Rectal smooth muscle tissue (tissue), 1 donor: Measurements from ENCODE around the gene HOMER1.

Experiments used
- H3K27ac ChIP-seq: one replicate; pipeline ENCODE4 v1.7.0; 2013; ENCODE audit warnings: low read depth, low read length, inconsistent platforms
- H3K27me3 ChIP-seq: one replicate; pipeline ENCODE4 v1.7.0; 2013; ENCODE audit warnings: low read length; ENCODE audit not compliant: control insufficient read depth, insufficient read depth
- H3K36me3 ChIP-seq: one replicate; pipeline ENCODE4 v1.7.0; 2013; ENCODE audit warnings: low read length; ENCODE audit not compliant: control insufficient read depth, insufficient read depth
- H3K4me1 ChIP-seq: one replicate; pipeline ENCODE4 v1.7.0; 2013; ENCODE audit warnings: low read length; ENCODE audit not compliant: control insufficient read depth, insufficient read depth
- H3K4me3 ChIP-seq: one replicate; pipeline ENCODE4 v1.7.0; 2013; ENCODE audit warnings: low read length
- H3K9ac ChIP-seq: one replicate; pipeline ENCODE4 v1.7.0; 2013; ENCODE audit warnings: low read length

Gene HOMER1

DNA sequence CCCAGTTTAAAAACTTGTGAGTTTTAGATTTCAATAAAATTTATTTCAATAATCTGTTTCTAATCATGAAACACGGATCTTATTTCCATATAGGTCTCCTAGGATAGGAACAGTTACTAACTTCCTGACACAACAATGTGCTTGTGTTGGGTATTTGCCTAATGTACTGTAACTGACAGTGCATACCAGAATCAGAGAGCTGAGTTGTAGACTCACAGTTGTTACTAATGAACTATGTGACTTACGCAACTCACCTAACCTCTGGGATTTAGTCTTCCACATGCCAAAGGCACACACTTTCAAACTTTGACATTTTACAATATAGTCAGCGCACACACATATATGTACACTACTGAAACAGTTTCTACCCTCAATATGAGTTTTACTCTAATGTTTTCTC lies 77.7 kb downstream of the HOMER1 start:
- Histone ChIP-seq H3K27ac (no peak overlapping the region), H3K27me3 (no peaks in the 10 kb centered on the region), H3K9ac (no peak overlapping the region), H3K36me3 (no peaks in the 10 kb centered on the region), H3K4me1 (no peaks in the 10 kb centered on the region), H3K4me3 (no peak overlapping the region)

DNA sequence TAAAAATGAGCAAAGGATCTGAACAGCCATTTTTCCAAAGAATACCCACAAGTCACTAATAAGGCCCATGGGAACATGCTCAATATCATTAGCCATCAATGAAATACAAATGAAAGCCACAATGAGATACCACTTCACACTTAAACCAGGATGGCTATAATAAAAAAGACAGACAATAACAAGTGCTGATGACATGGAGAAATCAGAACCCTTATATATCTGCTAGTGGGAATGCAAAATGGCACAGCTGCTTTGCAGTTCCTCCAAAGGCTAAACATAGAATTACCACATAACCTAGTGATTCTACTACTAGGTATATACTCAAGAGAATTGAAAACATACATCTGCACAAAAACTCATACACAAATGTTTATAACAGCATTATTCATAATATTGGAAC lies 83.7 kb downstream of the HOMER1 start:
- Histone ChIP-seq H3K27me3 (no peaks in the 10 kb centered on the region), H3K27ac (no peak overlapping the region), H3K9ac (no peak overlapping the region), H3K36me3 (no peaks in the 10 kb centered on the region), H3K4me1 (no peaks in the 10 kb centered on the region), H3K4me3 (no peak overlapping the region)

DNA sequence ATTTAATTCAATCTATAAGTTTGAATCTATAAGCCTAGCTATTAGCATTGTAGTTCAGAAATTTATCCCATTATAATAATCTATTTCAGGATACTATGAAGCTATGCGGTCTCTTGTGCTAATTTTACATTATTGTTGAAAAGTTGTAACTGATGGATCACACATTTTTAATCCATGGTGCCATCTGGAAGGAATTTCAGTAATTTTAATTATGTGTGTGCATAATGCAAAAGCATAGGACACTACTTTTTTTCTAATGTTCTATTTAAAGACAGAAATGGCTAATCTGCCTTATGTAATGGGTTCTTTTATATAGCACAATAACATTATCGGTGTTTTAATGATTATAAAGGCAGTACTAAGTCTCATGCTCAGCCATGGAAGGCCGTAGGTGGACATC lies 90.6 kb downstream of the HOMER1 start:
- no peaks in the 10 kb centered on the region for H3K36me3 ChIP-seq
- no peaks in the 10 kb centered on the region for H3K27me3 ChIP-seq
- H3K9ac ChIP-seq = no peak overlapping the region
- no peak overlapping the region for H3K27ac ChIP-seq
- no peak overlapping the region for H3K4me3 ChIP-seq
- H3K4me1 ChIP-seq = no peaks in the 10 kb centered on the region

DNA sequence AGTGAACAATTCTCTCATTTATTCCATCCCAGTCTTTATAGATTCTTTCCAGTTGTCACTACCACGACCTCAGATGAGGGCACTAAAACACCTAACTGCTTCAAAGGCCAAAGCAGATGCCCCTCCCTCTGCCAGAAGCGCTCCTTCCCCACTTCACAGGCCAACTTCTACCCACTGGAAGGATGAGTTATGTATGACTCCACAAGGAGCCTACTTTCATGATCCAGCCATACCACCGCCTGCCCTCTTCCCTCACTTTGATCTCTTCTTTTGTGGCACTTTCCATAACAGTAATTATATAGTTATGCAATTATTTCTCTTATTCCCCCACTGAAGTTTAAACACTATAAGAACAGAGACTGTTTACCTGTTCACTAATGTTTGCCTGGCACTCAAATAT lies 93.7 kb downstream of the HOMER1 start:
- H3K4me1 ChIP-seq = no peaks in the 10 kb centered on the region
- no peaks in the 10 kb centered on the region for H3K36me3 ChIP-seq
- H3K4me3 ChIP-seq = no peak overlapping the region
- no peak overlapping the region for H3K9ac ChIP-seq
- no peaks in the 10 kb centered on the region for H3K27me3 ChIP-seq
- H3K27ac ChIP-seq = no peak overlapping the region

DNA sequence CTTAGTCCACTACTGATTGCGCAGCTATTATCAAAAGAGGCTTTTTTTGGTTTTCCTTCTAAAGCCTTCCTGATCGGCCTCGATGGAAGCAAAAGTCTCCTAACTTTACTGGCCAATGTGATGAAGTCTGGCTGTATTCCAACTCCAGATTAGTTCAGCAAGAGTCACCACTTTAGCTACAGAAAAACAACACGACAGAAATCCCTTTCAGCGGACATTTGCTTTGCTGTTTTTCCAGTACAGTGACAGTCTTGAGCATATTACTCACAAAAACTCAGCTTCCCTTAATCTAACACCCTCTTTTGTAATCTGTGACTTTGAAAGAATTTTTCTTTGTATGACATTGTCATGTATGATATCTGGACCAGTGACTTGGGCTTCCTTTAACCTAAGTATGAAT lies 95.7 kb downstream of the HOMER1 start:
- H3K4me3 ChIP-seq = no peak overlapping the region
- no peak overlapping the region for H3K9ac ChIP-seq
- no peak overlapping the region for H3K27ac ChIP-seq
- no peaks in the 10 kb centered on the region for H3K27me3 ChIP-seq
- no peaks in the 10 kb centered on the region for H3K36me3 ChIP-seq
- H3K4me1 ChIP-seq = no peaks in the 10 kb centered on the region

DNA sequence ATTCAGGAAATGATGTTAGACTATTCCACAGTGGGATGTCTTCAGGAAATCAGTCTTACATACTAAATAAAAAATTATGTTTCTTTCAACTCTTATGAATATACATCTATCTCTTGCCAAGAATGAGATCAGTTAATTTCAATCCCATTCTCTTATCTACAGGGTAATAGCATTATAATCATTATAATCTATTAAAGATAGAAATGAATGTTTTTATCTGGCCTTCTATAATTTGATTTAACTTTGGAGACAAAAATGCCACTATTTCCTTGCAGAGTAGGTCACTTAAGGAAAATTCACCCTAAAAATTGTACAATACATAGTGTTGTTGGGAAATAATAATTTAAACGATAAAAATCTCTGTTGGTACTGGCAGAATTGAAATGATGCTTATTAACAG lies 96.4 kb downstream of the HOMER1 start:
- H3K4me1 ChIP-seq = no peaks in the 10 kb centered on the region
- no peak overlapping the region for H3K27ac ChIP-seq
- H3K9ac ChIP-seq = no peak overlapping the region
- no peaks in the 10 kb centered on the region for H3K27me3 ChIP-seq
- no peaks in the 10 kb centered on the region for H3K36me3 ChIP-seq
- H3K4me3 ChIP-seq = no peak overlapping the region

DNA sequence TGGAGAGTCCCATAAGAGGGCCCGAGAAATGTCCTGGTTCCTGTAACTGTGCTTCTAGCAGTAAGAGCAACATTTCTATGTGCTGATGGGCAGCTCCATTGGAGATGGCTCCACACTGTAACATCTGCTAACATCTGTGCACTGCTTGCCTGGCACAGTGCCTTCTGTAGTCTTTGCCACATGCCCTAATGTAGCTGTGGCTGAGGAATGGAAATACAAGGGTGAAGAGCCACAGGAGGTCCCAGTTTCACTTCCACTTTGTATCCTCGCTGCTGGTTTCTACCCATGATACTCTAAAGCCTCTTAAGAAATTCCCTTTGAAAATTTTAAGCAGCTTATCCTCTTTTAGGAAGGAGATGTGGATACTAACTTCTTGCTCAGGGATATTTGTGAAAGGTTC lies 97.4 kb downstream of the HOMER1 start:
- no peaks in the 10 kb centered on the region for H3K36me3 ChIP-seq
- H3K9ac ChIP-seq = no peak overlapping the region
- no peak overlapping the region for H3K4me3 ChIP-seq
- H3K27ac ChIP-seq = peak overlapping the region; percentile 48
- H3K4me1 ChIP-seq = no peaks in the 10 kb centered on the region
- H3K27me3 ChIP-seq = no peaks in the 10 kb centered on the region

DNA sequence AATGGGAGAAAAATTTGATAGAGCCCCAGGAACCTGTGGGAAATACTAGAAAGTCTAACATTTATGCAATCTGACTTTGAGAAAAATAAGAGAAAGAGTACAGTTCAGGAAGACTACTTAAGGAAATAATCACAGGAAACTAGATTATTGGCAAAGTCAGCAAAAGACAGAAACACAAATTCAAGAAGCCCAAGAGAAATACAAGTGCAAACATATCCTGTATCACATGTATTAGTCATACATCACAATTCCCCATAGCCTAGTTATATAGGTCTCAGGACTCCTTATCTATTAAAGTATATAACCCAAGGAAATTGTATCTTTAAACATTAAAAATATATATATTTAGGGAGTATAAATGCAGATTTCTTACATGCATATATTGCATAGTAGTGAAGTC lies 100.8 kb downstream of the HOMER1 start:
- Histone ChIP-seq H3K36me3 (no peaks in the 10 kb centered on the region), H3K4me1 (no peaks in the 10 kb centered on the region), H3K27ac (no peak overlapping the region), H3K9ac (no peak overlapping the region), H3K27me3 (no peaks in the 10 kb centered on the region), H3K4me3 (no peak overlapping the region)

DNA sequence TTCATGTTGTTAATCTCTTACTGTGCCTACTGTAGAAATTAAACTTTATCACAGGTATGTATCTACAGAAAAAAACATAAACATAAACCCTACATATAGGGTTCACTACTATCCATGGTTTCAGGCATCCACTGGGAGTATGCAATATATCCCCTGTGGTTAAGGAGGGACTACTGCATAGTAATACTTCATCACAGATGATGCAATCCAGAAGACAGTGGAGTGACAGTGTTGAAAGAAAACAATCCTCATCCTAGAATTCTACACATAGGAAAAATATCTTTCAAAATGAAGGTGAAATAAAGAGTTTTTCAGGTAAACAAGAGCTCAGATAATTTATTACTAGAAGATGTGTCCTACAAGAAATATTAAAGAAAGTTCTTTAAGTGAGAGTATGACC lies 105.9 kb downstream of the HOMER1 start:
- Histone ChIP-seq H3K27ac (no peak overlapping the region), H3K36me3 (no peaks in the 10 kb centered on the region), H3K9ac (no peak overlapping the region), H3K27me3 (no peaks in the 10 kb centered on the region), H3K4me1 (no peaks in the 10 kb centered on the region), H3K4me3 (no peak overlapping the region)

DNA sequence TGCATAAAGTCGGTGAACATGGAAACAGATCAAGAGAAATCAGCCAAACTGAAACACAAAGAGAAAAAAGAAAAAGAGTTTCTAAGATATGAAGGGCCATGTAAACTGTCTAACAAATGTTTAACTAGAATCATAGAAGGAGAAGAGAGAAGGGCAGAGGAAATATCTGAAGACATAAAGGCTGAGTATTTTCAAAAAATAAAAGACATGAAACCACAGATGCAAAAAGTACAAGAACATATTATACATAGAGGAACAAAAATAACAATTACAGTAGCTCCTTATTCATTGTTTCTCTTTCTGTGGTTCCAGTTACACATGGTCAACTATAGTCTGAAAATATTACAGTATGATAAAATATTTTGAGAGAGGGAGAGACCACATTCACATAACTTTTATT lies 106.3 kb downstream of the HOMER1 start:
- H3K4me3 ChIP-seq = no peak overlapping the region
- H3K27ac ChIP-seq = no peak overlapping the region
- no peaks in the 10 kb centered on the region for H3K36me3 ChIP-seq
- H3K27me3 ChIP-seq = no peaks in the 10 kb centered on the region
- no peak overlapping the region for H3K9ac ChIP-seq
- H3K4me1 ChIP-seq = no peaks in the 10 kb centered on the region

DNA sequence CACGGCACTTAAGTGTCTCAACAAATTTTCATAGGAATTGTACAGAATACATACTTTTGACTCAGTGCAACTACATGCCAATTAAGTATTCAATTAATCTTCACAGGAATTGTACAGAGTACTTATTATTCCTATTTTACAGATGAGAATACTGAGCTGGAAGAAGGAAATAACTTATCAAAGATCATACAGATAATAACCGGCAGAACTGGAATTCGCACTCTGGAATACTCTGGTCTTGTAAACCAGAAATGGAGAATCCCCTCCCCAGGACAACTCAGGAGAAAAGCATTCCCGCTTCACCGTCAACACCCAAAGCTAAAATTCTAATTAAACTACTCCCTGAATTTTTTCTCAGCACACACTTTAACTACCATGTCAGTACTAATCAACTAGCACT lies 112.7 kb downstream of the HOMER1 start:
- no peak overlapping the region for H3K4me3 ChIP-seq
- H3K27ac ChIP-seq = no peak overlapping the region
- no peaks in the 10 kb centered on the region for H3K27me3 ChIP-seq
- H3K4me1 ChIP-seq = no peaks in the 10 kb centered on the region
- H3K36me3 ChIP-seq = no peaks in the 10 kb centered on the region
- no peak overlapping the region for H3K9ac ChIP-seq

DNA sequence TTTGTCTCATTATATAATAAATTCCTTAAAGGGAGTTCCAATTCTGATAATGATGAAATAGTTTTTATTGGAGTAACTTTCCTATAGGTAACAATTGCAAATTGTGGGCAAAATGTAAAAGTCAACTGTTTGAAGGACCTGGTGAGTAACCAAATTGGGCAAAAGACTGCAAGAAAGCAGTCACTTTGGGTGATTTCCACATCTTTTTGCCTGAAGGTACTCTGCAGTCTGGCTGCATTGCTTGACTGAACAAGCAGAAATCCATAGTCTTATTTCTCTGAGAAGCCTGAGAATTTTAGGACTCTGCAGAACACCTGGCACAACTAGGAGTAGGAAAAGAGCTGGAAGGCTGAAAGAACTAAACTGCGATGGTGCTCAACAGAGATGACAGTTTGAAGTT lies 114.9 kb downstream of the HOMER1 start:
- no peak overlapping the region for H3K4me3 ChIP-seq
- no peak overlapping the region for H3K27ac ChIP-seq
- no peaks in the 10 kb centered on the region for H3K27me3 ChIP-seq
- H3K36me3 ChIP-seq = no peaks in the 10 kb centered on the region
- H3K4me1 ChIP-seq = no peaks in the 10 kb centered on the region
- H3K9ac ChIP-seq = no peak overlapping the region

DNA sequence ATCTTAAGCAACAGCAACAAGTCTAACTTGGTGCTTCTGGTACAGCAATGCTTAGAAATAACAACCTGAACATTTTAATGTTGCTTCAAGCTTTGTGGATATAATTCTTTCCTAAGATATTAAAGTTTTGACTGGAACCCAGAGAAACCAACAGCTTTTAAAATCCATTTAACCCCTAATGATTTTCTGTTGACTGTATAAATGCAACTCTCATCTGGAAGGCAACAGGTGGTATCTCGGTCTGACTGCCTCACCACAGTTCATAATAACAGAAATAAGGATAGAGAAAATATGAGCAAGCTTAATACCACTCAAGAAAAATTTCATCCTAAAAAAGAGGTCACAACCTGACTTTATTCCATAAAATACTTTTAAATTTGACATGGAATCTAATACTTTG lies 116.9 kb downstream of the HOMER1 start:
- H3K9ac ChIP-seq = no peak overlapping the region
- no peak overlapping the region for H3K4me3 ChIP-seq
- no peak overlapping the region for H3K27ac ChIP-seq
- H3K36me3 ChIP-seq = no peaks in the 10 kb centered on the region
- no peaks in the 10 kb centered on the region for H3K27me3 ChIP-seq
- no peaks in the 10 kb centered on the region for H3K4me1 ChIP-seq

DNA sequence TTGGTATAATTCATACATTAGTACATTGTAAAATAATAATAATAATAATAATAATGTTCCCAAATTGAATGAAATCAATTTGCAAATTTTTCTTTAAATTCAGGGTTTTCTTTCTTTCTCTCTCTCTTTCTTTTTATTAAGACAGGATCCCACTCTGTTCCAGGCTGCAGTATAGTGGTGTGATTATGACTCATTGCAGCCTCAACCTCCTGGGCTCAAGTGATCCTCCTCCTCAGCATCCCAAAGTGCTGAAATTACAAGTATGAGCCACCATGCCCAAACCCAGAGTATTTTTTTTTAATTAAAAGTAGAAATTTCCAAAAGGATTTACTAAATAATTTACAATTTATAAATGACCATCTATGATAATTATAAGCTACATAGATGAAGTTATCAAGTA lies 117.7 kb downstream of the HOMER1 start:
- H3K4me3 ChIP-seq = no peak overlapping the region
- no peaks in the 10 kb centered on the region for H3K36me3 ChIP-seq
- H3K27me3 ChIP-seq = no peaks in the 10 kb centered on the region
- H3K4me1 ChIP-seq = no peaks in the 10 kb centered on the region
- no peak overlapping the region for H3K9ac ChIP-seq
- no peak overlapping the region for H3K27ac ChIP-seq
